NCI-H774 (cell line): Measurements from ENCODE around the gene KCNMA1.

ENCODE experiments used
- DNase-seq: peaks from one replicate; lab custom pipeline; 2025; lab: John Stamatoyannopoulos, UW

Gene KCNMA1

GRCh38 chr10:77077316-77077945 lies 560.2 kb downstream of the KCNMA1 start:
- no peak for DNase-seq

- DNase-seq, result no peak
These were observed 561.7 kb downstream of the KCNMA1 start for GRCh38 chr10:77075926-77076325.

GRCh38 chr10:77074104-77074624 lies 563.4 kb downstream of the KCNMA1 start:
- no peak for DNase-seq

- no peak for DNase-seq
These were observed 564.0 kb downstream of the KCNMA1 start for GRCh38 chr10:77073663-77073960.

- no peak for DNase-seq
These were observed 564.6 kb downstream of the KCNMA1 start for GRCh38 chr10:77072836-77073662.

GRCh38 chr10:77072361-77072835 lies 565.2 kb downstream of the KCNMA1 start:
- DNase-seq, result no peak

- no peak for DNase-seq
These were observed 565.7 kb downstream of the KCNMA1 start for GRCh38 chr10:77071956-77072355.

GRCh38 chr10:77071001-77071511 lies 566.6 kb downstream of the KCNMA1 start:
- DNase-seq, result no peak

GRCh38 chr10:77070346-77070745 lies 567.3 kb downstream of the KCNMA1 start:
- no peak for DNase-seq

GRCh38 chr10:77068969-77069368 lies 568.6 kb downstream of the KCNMA1 start:
- DNase-seq, result no peak

GRCh38 chr10:77068272-77068671 lies 569.3 kb downstream of the KCNMA1 start:
- no peak for DNase-seq

GRCh38 chr10:77062381-77062780 lies 575.2 kb downstream of the KCNMA1 start:
- DNase-seq, result no peak

- no peak for DNase-seq
These were observed 576.7 kb downstream of the KCNMA1 start for GRCh38 chr10:77060913-77061312.

GRCh38 chr10:77056650-77057049 lies 581.0 kb downstream of the KCNMA1 start:
- no peak for DNase-seq

- no peak for DNase-seq
These were observed 585.0 kb downstream of the KCNMA1 start for GRCh38 chr10:77052593-77052992.

GRCh38 chr10:77051837-77052236 lies 585.8 kb downstream of the KCNMA1 start:
- no peak for DNase-seq

GRCh38 chr10:77049896-77050295 lies 587.7 kb downstream of the KCNMA1 start:
- no peak for DNase-seq

GRCh38 chr10:77049146-77049545 lies 588.5 kb downstream of the KCNMA1 start:
- no peak for DNase-seq

GRCh38 chr10:77045085-77045484 lies 592.5 kb downstream of the KCNMA1 start:
- DNase-seq, result no peak

GRCh38 chr10:77043420-77043763 lies 594.2 kb downstream of the KCNMA1 start:
- no peak for DNase-seq

- DNase-seq, result no peak
These were observed 594.7 kb downstream of the KCNMA1 start for GRCh38 chr10:77042706-77043419.

- no peak for DNase-seq
These were observed 595.9 kb downstream of the KCNMA1 start for GRCh38 chr10:77041636-77042258.
